Jurkat, Clone E6-1 (cell line): ENCODE results near the gene PPAN.

Experiments used
- DNase-seq: peaks from one replicate; pipeline ENCODE4 v3.0.0-alpha.2; 2011; ENCODE audit warnings: low read depth, low spot score
- H3K4me3 ChIP-seq: 2 replicates; pipeline ENCODE4 v1.5.1; 2011; ENCODE audit warnings: mild to moderate bottlenecking, low read length, control low read depth, moderate library complexity

PPAN gene

DNA sequence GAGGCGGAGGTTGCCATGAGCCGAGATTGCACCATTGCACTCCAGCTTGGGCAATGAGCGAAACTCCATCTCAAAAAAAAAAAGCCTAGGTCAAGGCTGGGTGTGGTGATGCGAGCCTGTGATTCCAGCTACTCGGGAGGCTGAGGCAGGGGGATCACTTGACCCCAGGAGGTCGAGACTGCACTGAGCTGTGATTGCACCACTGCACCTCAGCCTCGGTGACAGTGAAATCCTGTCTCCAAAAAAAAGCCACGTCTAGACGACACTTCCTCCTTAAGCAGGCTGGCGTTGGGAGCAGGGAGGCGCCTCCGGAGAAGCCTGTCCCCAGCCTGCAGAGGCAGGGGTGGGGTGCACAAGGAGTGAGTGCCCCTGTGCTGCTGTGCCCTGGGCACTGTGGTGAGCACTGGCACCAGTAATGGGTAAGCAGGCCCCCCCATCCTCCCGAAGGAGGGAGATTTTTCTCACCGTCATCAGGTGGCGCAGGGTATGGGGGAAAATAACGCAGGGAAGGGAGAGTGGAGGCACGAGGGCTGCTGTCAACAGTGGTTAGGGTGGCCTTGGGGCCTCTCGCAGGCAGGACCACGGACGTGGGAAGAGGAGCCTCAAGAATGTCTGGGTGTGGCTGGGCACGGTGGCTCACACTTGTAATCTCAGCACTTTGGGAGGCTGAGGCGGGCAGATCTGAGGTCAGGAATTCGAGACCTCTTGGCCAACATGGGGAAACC lies 6.0 kb downstream of the PPAN start:
- H3K4me3 ChIP-seq, result no peak overlapping the region
- DNase-seq, result no peak

DNA sequence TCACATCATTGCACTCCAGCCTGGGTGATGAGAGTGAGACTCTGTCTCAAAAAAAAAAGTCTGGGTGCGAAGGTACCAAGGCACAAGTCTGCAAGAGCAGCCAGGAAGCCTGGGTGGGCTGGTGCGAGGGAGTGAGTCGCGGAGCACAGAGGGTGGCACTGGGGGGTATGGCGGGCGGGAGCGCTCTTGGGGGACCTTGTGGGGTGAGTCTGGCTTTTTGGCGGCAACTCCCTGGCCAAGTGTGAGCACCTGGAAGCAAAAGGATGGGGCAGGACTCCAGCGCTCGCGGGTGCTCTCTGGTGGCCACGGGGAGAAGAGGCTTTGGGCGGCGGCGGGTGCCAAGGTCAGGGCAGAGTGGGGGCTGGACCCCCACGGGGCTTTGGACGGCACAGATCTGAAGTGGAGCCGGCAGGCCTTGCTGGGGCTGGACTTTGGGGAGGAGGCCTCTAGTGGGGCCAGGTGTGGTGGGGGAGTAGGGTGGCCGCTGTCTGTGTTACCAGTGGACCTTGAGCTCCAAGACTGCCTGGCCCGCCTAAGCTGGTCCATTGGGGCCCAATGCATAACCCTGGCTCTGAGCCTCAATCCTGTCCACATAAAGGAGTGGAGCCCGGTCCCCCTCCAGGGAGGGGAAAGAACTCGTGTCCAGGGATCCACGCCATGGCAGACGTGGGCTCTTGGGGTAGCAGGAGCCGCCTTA lies 6.9 kb downstream of the PPAN start:
- no peak overlapping the region for H3K4me3 ChIP-seq
- DNase-seq, result peak; percentile 61

DNA sequence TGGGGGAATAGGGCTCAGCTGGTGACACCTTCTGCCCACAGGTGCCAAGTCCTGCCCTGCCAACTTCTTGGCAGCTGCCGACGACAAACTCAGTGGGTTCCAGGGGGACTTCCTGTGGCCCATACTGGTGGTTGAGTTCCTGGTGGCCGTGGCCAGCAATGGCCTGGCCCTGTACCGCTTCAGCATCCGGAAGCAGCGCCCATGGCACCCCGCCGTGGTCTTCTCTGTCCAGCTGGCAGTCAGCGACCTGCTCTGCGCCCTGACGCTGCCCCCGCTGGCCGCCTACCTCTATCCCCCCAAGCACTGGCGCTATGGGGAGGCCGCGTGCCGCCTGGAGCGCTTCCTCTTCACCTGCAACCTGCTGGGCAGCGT lies 7.4 kb downstream of the PPAN start:
- DNase-seq, result no peak
- H3K4me3 ChIP-seq, result no peak overlapping the region

DNA sequence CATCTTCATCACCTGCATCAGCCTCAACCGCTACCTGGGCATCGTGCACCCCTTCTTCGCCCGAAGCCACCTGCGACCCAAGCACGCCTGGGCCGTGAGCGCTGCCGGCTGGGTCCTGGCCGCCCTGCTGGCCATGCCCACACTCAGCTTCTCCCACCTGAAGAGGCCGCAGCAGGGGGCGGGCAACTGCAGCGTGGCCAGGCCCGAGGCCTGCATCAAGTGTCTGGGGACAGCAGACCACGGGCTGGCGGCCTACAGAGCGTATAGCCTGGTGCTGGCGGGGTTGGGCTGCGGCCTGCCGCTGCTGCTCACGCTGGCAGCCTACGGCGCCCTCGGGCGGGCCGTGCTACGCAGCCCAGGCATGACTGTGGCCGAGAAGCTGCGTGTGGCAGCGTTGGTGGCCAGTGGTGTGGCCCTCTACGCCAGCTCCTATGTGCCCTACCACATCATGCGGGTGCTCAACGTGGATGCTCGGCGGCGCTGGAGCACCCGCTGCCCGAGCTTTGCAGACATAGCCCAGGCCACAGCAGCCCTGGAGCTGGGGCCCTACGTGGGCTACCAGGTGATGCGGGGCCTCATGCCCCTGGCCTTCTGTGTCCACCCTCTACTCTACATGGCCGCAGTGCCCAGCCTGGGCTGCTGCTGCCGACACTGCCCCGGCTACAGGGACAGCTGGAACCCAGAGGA lies 7.9 kb downstream of the PPAN start:
- DNase-seq, result no peak
- H3K4me3 ChIP-seq, result no peak overlapping the region

GRCh38 chr19:10114651-10115391 lies 8.7 kb downstream of the PPAN start:
- DNase-seq, result no peak
- H3K4me3 ChIP-seq, result no peak overlapping the region

DNA sequence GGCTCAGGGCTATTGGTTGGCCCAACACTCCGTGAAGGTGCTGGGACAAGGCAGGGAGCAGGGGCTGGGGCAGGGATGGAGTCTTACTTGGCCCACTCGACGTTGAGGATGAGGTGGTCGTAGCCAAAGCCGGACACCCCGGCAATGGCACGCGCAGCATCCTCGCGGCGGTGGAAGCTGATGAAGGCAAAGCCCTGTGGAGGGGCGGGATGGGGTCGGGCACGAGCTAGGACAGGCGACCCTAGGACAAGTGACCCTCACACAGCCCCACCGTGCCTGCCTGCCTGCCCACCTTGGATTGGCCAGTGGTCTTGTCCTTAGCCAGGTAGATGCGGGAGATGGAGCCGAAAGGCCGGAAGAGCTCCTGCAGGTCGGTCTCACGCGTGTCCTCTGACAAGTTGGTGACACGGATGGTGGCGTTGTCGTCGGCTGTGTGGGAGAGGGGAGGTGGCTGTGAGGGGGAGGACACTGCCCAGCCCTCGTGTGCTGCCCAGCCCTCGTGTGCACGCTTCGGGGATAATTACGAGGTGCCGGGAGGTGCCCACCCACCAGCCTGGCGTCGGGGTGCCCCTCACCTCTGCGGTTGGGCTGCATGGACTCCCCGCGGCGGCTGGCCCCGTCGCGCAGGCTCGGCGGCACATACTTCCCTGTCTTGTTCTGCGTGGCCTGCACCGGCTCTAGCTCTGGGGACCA lies 9.4 kb downstream of the PPAN start:
- no peak for DNase-seq
- no peak overlapping the region for H3K4me3 ChIP-seq

- no peak for DNase-seq
Observed at GRCh38 chr19:10116085-10116865, 10.1 kb downstream of the PPAN start.

DNA sequence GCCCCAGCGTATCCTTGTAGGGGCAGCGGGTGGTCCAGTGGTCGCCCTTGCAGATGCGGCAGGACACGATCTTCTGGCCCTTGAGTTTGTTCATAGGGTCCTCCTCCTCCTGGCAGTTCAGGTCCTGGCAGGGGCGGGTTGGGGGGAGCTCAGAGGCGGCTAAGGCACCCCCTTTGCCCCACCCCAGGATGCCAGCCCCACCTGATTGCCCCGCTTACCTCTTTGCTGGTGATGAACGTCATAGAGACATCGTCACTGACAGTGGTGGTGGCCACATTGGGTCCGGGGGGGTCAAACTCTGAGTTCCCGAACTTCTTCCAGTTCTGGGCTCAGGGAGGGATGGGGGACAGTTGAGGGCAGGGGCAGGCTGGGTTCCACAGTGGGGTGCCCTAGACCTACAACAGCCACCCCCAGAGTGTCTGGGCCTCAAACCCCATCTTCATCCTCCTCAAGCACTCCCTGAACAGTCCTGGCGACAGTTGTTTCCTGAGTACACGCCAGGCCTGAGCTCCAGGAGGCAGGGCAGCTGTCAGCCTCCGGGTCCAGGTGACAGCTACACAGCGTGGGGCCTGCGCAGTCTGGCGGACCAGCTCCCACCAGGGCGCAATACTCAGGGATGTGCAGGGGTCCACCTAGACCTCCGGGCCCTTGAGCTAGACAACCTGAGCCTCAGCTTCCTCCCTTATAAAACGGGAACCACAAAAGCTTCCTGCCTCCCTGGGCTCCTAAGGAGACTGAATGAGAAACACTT lies 10.9 kb downstream of the PPAN start:
- no peak overlapping the region for H3K4me3 ChIP-seq
- no peak for DNase-seq

More at GRCh38 chr19:10116085-10116865, 10.1 kb downstream of the PPAN start:
- no peak overlapping the region for H3K4me3 ChIP-seq

DNA sequence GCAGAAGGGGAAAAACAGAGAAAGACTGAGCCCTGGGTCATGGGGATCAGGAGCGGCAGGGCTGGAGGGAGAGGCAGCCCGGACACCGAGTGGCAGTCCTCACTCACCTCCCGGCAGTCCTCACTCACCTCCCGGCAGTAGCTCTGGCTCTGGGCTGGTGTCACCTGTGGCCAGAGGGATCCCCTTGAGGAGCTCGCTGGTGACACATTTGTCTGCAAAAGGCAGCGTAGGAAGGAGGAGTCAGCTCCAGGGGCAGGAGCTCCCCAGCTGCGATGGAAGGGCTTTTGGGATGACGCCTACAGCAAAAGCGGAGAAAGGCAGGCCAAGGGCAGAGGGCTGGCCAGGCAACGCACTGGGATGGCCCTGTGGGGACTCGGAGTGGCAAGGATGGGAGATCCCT lies 12.8 kb downstream of the PPAN start:
- no peak for DNase-seq
- peak overlapping the region; percentile 94 for H3K4me3 ChIP-seq

DNA sequence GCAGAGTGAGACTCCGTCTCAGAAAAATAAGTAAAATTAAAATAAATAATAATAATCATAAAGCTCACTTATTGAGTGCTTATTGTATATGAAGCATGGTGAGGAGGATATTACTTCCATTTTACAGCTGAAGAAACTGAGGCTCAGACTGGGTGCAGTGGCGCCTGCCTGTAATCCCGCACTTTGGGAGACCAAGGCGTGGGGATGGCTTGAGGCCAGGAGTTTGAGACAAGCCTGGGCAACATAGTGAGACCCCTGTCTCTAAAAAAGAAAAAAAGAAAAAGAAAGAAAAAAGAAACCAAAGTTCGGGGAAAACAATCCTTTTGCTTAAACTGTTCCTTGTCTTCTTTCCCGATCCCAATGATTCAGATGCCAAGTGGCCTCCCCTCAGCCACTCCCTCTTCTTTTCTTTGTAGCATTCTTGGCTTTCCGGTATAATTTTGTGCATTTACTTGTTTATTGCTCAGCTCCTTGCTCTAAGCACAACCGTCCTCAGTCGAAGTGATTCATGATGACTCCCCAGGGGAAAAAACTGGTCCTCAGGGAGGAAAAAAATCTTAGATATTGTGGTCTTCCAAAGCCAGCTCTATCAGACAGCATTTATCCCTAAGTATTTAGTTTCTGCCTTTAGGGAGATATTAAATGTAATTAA lies 14.5 kb downstream of the PPAN start:
- no peak overlapping the region for H3K4me3 ChIP-seq
- no peak for DNase-seq

GRCh38 chr19:10122045-10122444 lies 15.9 kb downstream of the PPAN start:
- DNase-seq, result no peak
- H3K4me3 ChIP-seq, result no peak overlapping the region

GRCh38 chr19:10124429-10124828 lies 18.3 kb downstream of the PPAN start:
- no peak for DNase-seq
- no peak overlapping the region for H3K4me3 ChIP-seq

GRCh38 chr19:10126213-10126639 lies 20.1 kb downstream of the PPAN start:
- no peak for DNase-seq
- H3K4me3 ChIP-seq, result no peak overlapping the region

DNA sequence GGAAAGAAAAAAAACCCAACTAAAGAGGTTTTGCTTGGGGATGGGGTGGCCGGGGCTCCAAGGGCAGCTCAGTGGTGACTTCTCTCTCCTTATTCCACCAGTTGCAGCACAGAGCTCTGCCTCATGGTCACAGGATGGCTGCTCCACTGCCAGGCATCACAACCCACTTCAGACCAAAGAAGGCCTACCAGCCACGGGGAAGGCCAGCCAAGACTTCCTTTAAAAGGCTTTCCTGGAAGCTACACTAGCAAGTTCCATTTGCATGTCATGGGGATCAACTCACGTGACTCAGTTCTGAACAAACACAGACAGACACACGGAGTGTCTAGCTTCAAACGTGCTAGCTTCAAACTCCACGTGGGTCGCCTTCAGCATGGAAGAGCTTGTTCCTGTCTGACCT lies 26.7 kb downstream of the PPAN start:
- no peak for DNase-seq
- H3K4me3 ChIP-seq, result no peak overlapping the region

GRCh38 chr19:10133596-10133995 lies 27.4 kb downstream of the PPAN start:
- no peak for DNase-seq
- H3K4me3 ChIP-seq, result no peak overlapping the region

DNA sequence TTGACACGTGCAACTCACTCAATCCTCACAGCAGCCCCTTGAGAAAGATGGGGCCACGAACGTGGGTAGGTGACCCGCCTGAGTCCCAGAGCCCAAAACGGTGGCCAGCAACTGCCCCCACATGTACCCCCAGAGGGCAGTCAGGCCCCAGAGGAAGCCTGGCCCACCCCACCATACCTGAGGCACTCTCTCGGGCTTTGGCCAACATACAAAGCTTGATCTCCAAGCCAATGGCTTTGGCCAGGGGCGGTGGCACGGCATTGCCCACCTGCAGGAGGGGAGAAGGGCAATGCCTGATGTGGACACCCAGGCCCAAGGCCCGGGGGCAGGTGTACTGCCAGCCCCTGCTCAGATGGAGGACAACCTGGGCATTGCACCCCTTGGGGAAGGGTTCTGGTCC lies 27.9 kb downstream of the PPAN start:
- H3K4me3 ChIP-seq, result no peak overlapping the region
- DNase-seq, result no peak
